Measurements from ENCODE around the gene PM20D2.

PM20D2 gene

DNA sequence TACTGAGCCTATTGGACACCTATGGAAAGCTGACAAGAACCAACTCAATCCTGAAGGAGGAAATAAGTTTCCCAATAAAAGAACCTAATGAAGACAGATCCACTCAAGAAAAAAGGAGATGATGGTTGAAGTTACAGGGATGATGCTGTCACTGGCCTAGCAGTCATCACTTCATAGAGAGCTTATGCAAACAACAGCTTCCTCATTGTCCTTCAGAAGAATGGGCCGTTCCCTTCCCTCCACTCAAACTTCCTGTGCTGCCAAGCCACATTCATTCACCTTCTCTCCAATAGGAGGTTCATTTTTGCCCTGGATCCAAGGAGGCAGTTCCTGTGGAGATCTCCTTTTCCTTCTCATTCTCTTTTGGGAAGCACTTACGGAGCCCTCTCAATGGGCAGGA lies 13.8 kb upstream of the PM20D2 start:
- in situ Hi-C loops (cut with MboI; ENCODE audit: low sequenced_read_pairs, unreplicated experiment): no loop called here

GRCh38 chr6:89133981-89134380 lies 11.9 kb upstream of the PM20D2 start:
- no peak for DNase-seq (ENCODE audit: low spot score)
- TF ChIP-seq, protein P1, sequence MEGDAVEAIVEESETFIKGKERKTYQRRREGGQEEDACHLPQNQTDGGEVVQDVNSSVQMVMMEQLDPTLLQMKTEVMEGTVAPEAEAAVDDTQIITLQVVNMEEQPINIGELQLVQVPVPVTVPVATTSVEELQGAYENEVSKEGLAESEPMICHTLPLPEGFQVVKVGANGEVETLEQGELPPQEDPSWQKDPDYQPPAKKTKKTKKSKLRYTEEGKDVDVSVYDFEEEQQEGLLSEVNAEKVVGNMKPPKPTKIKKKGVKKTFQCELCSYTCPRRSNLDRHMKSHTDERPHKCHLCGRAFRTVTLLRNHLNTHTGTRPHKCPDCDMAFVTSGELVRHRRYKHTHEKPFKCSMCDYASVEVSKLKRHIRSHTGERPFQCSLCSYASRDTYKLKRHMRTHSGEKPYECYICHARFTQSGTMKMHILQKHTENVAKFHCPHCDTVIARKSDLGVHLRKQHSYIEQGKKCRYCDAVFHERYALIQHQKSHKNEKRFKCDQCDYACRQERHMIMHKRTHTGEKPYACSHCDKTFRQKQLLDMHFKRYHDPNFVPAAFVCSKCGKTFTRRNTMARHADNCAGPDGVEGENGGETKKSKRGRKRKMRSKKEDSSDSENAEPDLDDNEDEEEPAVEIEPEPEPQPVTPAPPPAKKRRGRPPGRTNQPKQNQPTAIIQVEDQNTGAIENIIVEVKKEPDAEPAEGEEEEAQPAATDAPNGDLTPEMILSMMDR (IDR thresholded peaks at IDR 0.05; ENCODE audit: borderline replicate concordance, control extremely low read depth, extremely low read depth, insufficient read depth, missing control alignments): no peak
- in situ Hi-C loops (cut with MboI; ENCODE audit: low sequenced_read_pairs, unreplicated experiment): no loop called here

More for the DNA sequence above, 13.8 kb upstream of the PM20D2 start:
- TF ChIP-seq, protein P1 (IDR thresholded peaks at IDR 0.05; ENCODE audit: borderline replicate concordance, control extremely low read depth, extremely low read depth, insufficient read depth, missing control alignments): no peak
- DNase-seq (ENCODE audit: low spot score): no peak

DNA sequence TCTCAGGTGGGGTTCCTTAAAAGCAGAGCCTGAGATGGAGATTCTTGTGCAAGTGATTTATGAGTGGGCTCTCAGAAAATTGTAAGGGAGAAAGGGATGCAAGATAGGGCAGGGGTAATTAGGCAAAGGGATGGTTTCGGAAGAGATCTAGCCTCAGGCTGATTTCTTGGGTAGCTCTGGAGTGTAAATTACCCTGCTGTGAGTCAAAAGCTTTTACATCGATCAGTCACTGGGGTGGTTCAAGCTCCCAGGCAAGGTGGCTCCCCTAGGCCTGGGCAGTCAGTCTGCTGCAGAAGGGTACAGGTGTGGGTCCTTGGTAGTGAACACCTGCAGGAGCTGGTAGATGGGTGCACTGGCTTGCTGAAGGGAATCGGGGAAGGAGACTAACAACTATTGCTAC lies 11.1 kb upstream of the PM20D2 start:
- in situ Hi-C loops (cut with MboI; ENCODE audit: low sequenced_read_pairs, unreplicated experiment): no loop called here
- TF ChIP-seq, protein P1 (IDR thresholded peaks at IDR 0.05; ENCODE audit: borderline replicate concordance, control extremely low read depth, extremely low read depth, insufficient read depth, missing control alignments): no peak
- DNase-seq (ENCODE audit: low spot score): no peak

- no peak for DNase-seq (ENCODE audit: low spot score)
- TF ChIP-seq, protein P1 (IDR thresholded peaks at IDR 0.05; ENCODE audit: borderline replicate concordance, control extremely low read depth, extremely low read depth, insufficient read depth, missing control alignments): no peak
- in situ Hi-C loops (cut with MboI; ENCODE audit: low sequenced_read_pairs, unreplicated experiment): no loop called here
Observed at GRCh38 chr6:89138173-89138572, 7.7 kb upstream of the PM20D2 start.

DNA sequence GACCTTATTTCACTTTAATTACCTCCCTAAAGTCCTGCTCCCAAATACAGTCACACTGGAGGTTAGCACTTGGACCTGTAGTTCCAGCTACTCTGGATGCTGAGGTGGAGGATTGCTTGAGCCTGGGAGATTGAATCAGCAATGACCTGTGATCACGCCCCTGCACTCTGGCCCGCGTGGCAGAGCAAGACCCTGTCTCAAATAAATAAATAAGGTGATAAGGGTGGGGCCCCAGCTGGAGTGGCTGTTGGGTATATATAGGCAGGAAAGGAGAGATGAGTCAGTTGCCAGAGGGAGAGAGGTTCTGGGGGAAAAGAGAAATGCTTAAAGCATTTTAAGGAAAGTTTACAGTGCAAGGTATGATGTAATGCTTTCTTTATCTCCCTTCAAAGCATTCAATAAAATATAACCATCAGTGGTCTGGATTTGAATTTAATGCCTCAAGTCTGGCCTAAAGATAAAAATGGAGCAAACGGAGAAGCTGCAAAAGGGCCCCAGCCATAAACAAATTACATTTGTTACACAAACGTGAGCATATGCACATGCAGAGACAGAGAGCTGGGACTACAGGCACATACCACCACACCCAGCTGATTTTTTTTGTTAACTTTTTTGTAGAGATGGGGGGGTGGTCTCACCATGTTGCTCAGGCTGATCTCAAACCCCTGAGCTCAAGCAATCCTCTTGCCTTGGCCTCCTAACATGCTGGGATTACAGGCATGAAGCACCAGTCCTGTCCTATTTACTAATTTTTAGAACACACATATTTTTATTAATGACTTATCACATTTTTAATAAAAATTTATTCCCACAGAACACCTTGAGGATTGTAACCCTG lies 6.1 kb upstream of the PM20D2 start:
- in situ Hi-C loops (cut with MboI; ENCODE audit: low sequenced_read_pairs, unreplicated experiment): no loop called here
- no peak for DNase-seq (ENCODE audit: low spot score)
- TF ChIP-seq, protein P1 (IDR thresholded peaks at IDR 0.05; ENCODE audit: borderline replicate concordance, control extremely low read depth, extremely low read depth, insufficient read depth, missing control alignments): no peak

- no peak for DNase-seq (ENCODE audit: low spot score)
- TF ChIP-seq, protein P1 (IDR thresholded peaks at IDR 0.05; ENCODE audit: borderline replicate concordance, control extremely low read depth, extremely low read depth, insufficient read depth, missing control alignments): no peak
- in situ Hi-C loops (cut with MboI; ENCODE audit: low sequenced_read_pairs, unreplicated experiment): no loop called here
Observed at GRCh38 chr6:89140347-89141156, 5.3 kb upstream of the PM20D2 start.
